Fibroblast of pulmonary artery (primary cell): ENCODE data around the gene DNAJB6.

Source experiments
- DNase-seq: peaks from one replicate; pipeline ENCODE4 v3.0.0-alpha.2; 2010; ENCODE audit warnings: low read depth
- H3K4me3 ChIP-seq: replicated peaks from 2 replicates; pipeline ENCODE4 v1.5.1; 2011; ENCODE audit warnings: low read depth, mild to moderate bottlenecking, control low read depth, low read length, moderate library complexity
- TF ChIP-seq, protein P1 (sequence below): IDR thresholded peaks from 2 replicates; pipeline ENCODE4 v1.5.1; 2011; ENCODE audit warnings: mild to moderate bottlenecking, control low read depth, low read length, inconsistent platforms; ENCODE audit errors: missing control alignments

The DNAJB6 gene

GRCh38 chr7:157436763-157437480 lies 100.1 kb downstream of the DNAJB6 start:
- H3K4me3 ChIP-seq: no peak overlapping the region
- DNase-seq: no peak
- TF ChIP-seq, protein P1, sequence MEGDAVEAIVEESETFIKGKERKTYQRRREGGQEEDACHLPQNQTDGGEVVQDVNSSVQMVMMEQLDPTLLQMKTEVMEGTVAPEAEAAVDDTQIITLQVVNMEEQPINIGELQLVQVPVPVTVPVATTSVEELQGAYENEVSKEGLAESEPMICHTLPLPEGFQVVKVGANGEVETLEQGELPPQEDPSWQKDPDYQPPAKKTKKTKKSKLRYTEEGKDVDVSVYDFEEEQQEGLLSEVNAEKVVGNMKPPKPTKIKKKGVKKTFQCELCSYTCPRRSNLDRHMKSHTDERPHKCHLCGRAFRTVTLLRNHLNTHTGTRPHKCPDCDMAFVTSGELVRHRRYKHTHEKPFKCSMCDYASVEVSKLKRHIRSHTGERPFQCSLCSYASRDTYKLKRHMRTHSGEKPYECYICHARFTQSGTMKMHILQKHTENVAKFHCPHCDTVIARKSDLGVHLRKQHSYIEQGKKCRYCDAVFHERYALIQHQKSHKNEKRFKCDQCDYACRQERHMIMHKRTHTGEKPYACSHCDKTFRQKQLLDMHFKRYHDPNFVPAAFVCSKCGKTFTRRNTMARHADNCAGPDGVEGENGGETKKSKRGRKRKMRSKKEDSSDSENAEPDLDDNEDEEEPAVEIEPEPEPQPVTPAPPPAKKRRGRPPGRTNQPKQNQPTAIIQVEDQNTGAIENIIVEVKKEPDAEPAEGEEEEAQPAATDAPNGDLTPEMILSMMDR: no peak

GRCh38 chr7:157437519-157438061 lies 100.8 kb downstream of the DNAJB6 start:
- DNase-seq: no peak
- H3K4me3 ChIP-seq: no peak overlapping the region
- TF ChIP-seq, protein P1: no peak

DNA sequence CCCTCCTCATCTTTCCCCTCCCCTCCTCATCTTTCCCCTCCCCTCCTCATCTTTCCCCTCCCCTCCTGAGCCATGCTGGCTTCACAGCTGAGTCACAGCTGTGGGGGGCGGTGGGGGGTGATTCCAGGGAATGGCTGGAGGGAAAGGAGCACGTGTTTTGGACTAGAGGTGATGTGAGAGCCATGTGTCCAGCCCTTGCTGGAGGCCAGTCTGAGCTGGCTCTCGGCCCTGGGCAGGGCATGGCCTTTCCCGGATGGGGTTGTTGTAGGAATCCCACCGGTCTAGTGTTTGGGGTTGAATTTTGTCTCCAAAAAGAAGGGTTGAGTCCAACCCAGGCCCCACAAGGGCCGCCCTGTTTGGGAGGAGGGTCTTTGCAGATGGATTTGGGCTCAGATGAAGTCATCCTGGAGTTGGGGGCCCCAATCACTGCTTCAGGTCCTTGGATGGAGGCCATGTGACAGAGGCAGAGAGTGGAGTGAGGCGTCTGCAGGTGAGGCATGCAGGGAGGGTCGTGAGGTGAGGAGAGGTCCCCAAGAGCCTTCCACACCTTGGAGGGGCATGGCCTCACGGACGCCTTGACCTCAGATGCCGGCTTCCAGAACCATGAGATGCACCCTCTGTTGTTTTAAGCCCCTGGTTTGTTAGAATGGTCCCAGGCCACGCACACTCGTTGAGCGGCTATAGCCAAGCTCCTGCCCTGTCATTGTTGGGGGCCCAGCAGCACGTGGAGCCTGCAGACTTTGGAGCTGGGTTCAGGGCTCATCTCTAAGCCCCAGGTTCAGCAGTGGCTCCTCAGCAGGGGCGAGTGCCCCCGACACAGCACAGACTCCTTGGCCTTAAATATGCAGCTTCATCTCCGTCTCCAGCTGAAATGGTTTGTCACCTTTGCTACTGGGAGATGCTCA lies 101.6 kb downstream of the DNAJB6 start:
- TF ChIP-seq, protein P1: no peak
- DNase-seq: no peak
- no peak overlapping the region for H3K4me3 ChIP-seq

- DNase-seq: no peak
- no peak overlapping the region for H3K4me3 ChIP-seq
- TF ChIP-seq, protein P1: no peak
These were observed 102.3 kb downstream of the DNAJB6 start for GRCh38 chr7:157439149-157439548.

GRCh38 chr7:157439761-157440160 lies 103.0 kb downstream of the DNAJB6 start:
- no peak overlapping the region for H3K4me3 ChIP-seq
- no peak for DNase-seq
- TF ChIP-seq, protein P1: no peak

DNA sequence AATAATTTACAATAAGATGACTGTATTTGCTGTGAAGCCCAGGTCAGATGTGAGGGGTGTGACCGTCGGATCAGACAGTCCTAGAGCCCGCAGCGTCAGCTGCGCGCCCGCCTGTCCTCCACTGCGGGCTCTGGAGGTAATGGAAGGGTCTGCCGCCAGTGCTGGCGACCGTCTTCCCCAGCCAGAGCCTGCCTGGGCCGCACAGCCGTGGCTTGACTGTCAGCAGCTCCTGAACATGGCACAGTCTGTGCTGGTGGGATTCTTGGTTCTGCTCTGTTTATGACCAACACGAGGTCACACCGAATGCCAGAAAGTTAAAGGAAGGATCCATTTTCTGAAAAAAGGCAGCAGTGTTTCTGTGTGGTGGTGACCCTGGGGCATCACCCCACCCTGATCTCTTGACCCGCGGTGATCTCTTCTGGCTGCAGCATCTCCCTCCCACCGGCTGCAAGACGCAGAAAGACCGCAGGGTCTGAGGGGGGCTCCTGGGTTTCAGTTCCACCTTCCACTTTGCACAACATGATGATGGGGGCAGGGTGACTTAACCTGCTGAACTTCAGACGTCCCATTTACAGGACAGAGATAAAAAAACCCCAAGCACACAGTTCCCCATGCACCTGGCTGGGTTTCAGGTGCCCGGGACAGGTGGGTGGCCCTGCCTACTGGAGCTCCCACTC lies 103.7 kb downstream of the DNAJB6 start:
- TF ChIP-seq, protein P1: no peak
- no peak overlapping the region for H3K4me3 ChIP-seq
- no peak for DNase-seq
